Anterior cingulate cortex (tissue), 58 donors: ENCODE results near the gene DLG2.

Experiments
- DNase-seq, 58 donors: peaks; one replicate each; lab custom pipeline; 2025; lab: John Stamatoyannopoulos, UW

DLG2 gene

GRCh38 chr11:84214557-84214956, 1412.6 kb downstream of the DLG2 start:
- no peak for DNase-seq

GRCh38 chr11:84212468-84213390, 1414.4 kb downstream of the DLG2 start:
- DNase-seq: peak in 5 of 58 donors; percentile 1 to 9 (median 6)

GRCh38 chr11:84211896-84212295, 1415.2 kb downstream of the DLG2 start:
- DNase-seq: no peak

GRCh38 chr11:84194696-84195095, 1432.4 kb downstream of the DLG2 start:
- DNase-seq: no peak

- DNase-seq: no peak
Measured at GRCh38 chr11:84193706-84194105, 1433.4 kb downstream of the DLG2 start.

GRCh38 chr11:84188521-84188920, 1438.6 kb downstream of the DLG2 start:
- no peak for DNase-seq

GRCh38 chr11:84173078-84173477, 1454.1 kb downstream of the DLG2 start:
- DNase-seq: peak in 1 of 58 donors; percentile 3

GRCh38 chr11:84165139-84165538, 1462.0 kb downstream of the DLG2 start:
- DNase-seq: no peak

- DNase-seq: no peak
Measured at GRCh38 chr11:84164728-84165127, 1462.4 kb downstream of the DLG2 start.

GRCh38 chr11:84163116-84163515, 1464.0 kb downstream of the DLG2 start:
- DNase-seq: no peak

GRCh38 chr11:84157639-84158038, 1469.5 kb downstream of the DLG2 start:
- DNase-seq: no peak

- peak in 1 of 58 donors; percentile 2 for DNase-seq
Measured at GRCh38 chr11:84146826-84147225, 1480.3 kb downstream of the DLG2 start.

GRCh38 chr11:84145616-84146185, 1481.4 kb downstream of the DLG2 start:
- DNase-seq: no peak

- peak in 1 of 58 donors; percentile 38 for DNase-seq
Measured at GRCh38 chr11:84144531-84144930, 1482.6 kb downstream of the DLG2 start.

GRCh38 chr11:84142411-84142810, 1484.7 kb downstream of the DLG2 start:
- DNase-seq: no peak

GRCh38 chr11:84140386-84141169, 1486.6 kb downstream of the DLG2 start:
- DNase-seq: peak in 1 of 58 donors; percentile 22

- DNase-seq: no peak
Measured at GRCh38 chr11:84137960-84138359, 1489.2 kb downstream of the DLG2 start.

GRCh38 chr11:84137505-84137904, 1489.6 kb downstream of the DLG2 start:
- no peak for DNase-seq

GRCh38 chr11:84136926-84137325, 1490.2 kb downstream of the DLG2 start:
- DNase-seq: peak in 1 of 58 donors; percentile 9

- DNase-seq: no peak
Measured at GRCh38 chr11:84130646-84131427, 1496.3 kb downstream of the DLG2 start.
